HuH-7.5 (cell line): Measurements from ENCODE around the gene GRIK1.

Source experiments
- DNase-seq: peaks from one replicate; pipeline ENCODE4 v3.0.0; 2011; ENCODE audit warnings: low spot score

Gene GRIK1

GRCh38 chr21:29909571-29909970 is 30.2 kb downstream of the GRIK1 start:
- DNase-seq: no peak

GRCh38 chr21:29904359-29905282 is 35.2 kb downstream of the GRIK1 start:
- DNase-seq: no peak

- DNase-seq: no peak
Observed at GRCh38 chr21:29896884-29897283, 42.9 kb downstream of the GRIK1 start.

GRCh38 chr21:29893687-29894086 is 46.1 kb downstream of the GRIK1 start:
- no peak for DNase-seq

GRCh38 chr21:29892379-29892778 is 47.4 kb downstream of the GRIK1 start:
- DNase-seq: no peak

- no peak for DNase-seq
Observed at GRCh38 chr21:29888437-29888836, 51.4 kb downstream of the GRIK1 start.

GRCh38 chr21:29887313-29888009 is 52.3 kb downstream of the GRIK1 start:
- DNase-seq: no peak

- DNase-seq: no peak
Observed at GRCh38 chr21:29885491-29885890, 54.3 kb downstream of the GRIK1 start.

- DNase-seq: no peak
Observed at GRCh38 chr21:29875873-29876272, 63.9 kb downstream of the GRIK1 start.

- DNase-seq: no peak
Observed at GRCh38 chr21:29875036-29875716, 64.6 kb downstream of the GRIK1 start.

GRCh38 chr21:29873908-29874307 is 65.9 kb downstream of the GRIK1 start:
- no peak for DNase-seq

GRCh38 chr21:29870814-29871213 is 69.0 kb downstream of the GRIK1 start:
- DNase-seq: no peak

- no peak for DNase-seq
Observed at GRCh38 chr21:29867796-29868195, 72.0 kb downstream of the GRIK1 start.

- DNase-seq: no peak
Observed at GRCh38 chr21:29860346-29860745, 79.5 kb downstream of the GRIK1 start.

GRCh38 chr21:29857150-29857549 is 82.6 kb downstream of the GRIK1 start:
- no peak for DNase-seq

GRCh38 chr21:29854795-29855194 is 85.0 kb downstream of the GRIK1 start:
- no peak for DNase-seq

- no peak for DNase-seq
Observed at GRCh38 chr21:29851611-29852010, 88.2 kb downstream of the GRIK1 start.

GRCh38 chr21:29849735-29850176 is 90.0 kb downstream of the GRIK1 start:
- DNase-seq: peak; percentile 8

GRCh38 chr21:29843804-29844203 is 96.0 kb downstream of the GRIK1 start:
- DNase-seq: no peak

- no peak for DNase-seq
Observed at GRCh38 chr21:29834617-29835016, 105.2 kb downstream of the GRIK1 start.

- DNase-seq: no peak
Observed at GRCh38 chr21:29832217-29832616, 107.6 kb downstream of the GRIK1 start.

- no peak for DNase-seq
Observed at GRCh38 chr21:29829564-29830275, 110.1 kb downstream of the GRIK1 start.
